ENCODE results near the gene GNPTAB.

- no peak for TF ChIP-seq HDGF (IDR thresholded peaks at IDR 0.05; ENCODE audit: borderline replicate concordance)
- TF ChIP-seq FOXK2 (IDR thresholded peaks at IDR 0.05): no peak
- no peak for TF ChIP-seq FOXM1 (IDR thresholded peaks at IDR 0.05; ENCODE audit: borderline replicate concordance)
- no peak for TF ChIP-seq BHLHE40 (IDR thresholded peaks at IDR 0.05; ENCODE audit: borderline replicate concordance)
- TF ChIP-seq ZNF384 (IDR thresholded peaks at IDR 0.05): no peak
- no peak for TF ChIP-seq SUZ12 (IDR thresholded peaks at IDR 0.05)
- TF ChIP-seq ARNT (IDR thresholded peaks at IDR 0.05): no peak
- TF ChIP-seq L3MBTL2 (conservative IDR thresholded peaks at IDR 0.05): no peak
- TF ChIP-seq TARDBP (IDR thresholded peaks at IDR 0.05): no peak
- TF ChIP-seq ELF4 (IDR thresholded peaks at IDR 0.05): no peak
- TF ChIP-seq SP1 (IDR thresholded peaks at IDR 0.05): no peak
- TF ChIP-seq LEF1 (IDR thresholded peaks at IDR 0.05; ENCODE audit: borderline replicate concordance): no peak
Observed at GRCh38 chr12:101746196-101746595, 84.6 kb downstream of the GNPTAB start.
